ENCODE data around the gene HTR4. TPM values are rescaled to one million over a fixed set of nuclear protein-coding genes. Genes with fewer than 3 reads are reported as not detected.

HTR4 gene
- total and polyA plus RNA-seq, 2 of the 4 experiments (the other 2 are of a cell fraction), result not detected

DNA sequence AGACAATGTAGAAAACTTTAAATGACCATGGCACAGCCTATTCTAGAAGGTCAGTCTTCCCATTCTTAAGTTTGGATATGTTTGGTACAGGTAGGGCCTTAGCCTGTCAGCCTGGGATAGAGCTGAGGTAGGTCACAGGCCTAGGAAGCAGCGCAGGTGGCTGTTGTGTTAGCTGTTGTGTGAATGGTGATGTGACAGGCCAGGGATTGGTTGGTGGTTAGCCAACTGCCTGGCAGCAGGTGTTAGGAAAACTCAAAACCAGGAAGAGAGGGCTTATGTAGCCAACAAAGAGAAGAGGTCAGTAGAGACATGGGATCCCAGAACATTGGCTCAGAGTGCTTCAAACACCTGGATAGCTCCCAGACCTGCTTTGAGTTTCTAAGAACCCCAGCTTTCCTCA, 186.4 kb downstream of the HTR4 start:
- dilution Hi-C loops (cut with HindIII; ENCODE audit: low sequenced_read_pairs, unreplicated experiment), result no loop called here

More for the DNA sequence above, 186.4 kb downstream of the HTR4 start:
- H3K27ac ChIP-seq (ENCODE audit: insufficient read depth, low read length), result no peak overlapping the region
- intact Hi-C loops (cut with micrococcal nuclease), result no loop called here
- H3K9me1 ChIP-seq (ENCODE audit: insufficient read depth, low read length), result no peaks in the 10 kb centered on the region
- DNase-seq (no peak), ATAC-seq (ENCODE audit: low read depth) (no peak)
- H3K4me3 ChIP-seq (ENCODE audit: insufficient read depth, low read depth, low read length), result no peak overlapping the region
- no peak overlapping the region for H3K4ac ChIP-seq (ENCODE audit: low read depth, low read length)
- H4K8ac ChIP-seq (ENCODE audit: low read depth in 2 of 2, low read length in 2 of 2), result no peak overlapping the region
- no TSS peak for BruUV-seq (replicated peaks)
- no peak overlapping the region for H3K56ac ChIP-seq (ENCODE audit: extremely low read depth, insufficient read depth, low read length)
- no peak overlapping the region for H2BK15ac ChIP-seq (ENCODE audit: low read depth, low read length)
- H3K9ac ChIP-seq (ENCODE audit: low read depth, low read length), result no peak overlapping the region
- CTCF ChIA-PET, result no interaction called here
- H4K20me1 ChIP-seq (ENCODE audit: insufficient read depth, low read length), result no peaks in the 10 kb centered on the region
- H3K4me1 ChIP-seq (ENCODE audit: control insufficient read depth, insufficient read depth, low read length), result peaks cover 4% of the 10 kb centered on the region; the same call in 1 of the 2 replicates
- H2BK120ac ChIP-seq (ENCODE audit: low read depth, low read length), result no peak overlapping the region
- no peaks in the 10 kb centered on the region for H3K36me3 ChIP-seq (ENCODE audit: control insufficient read depth, insufficient read depth, low read length)
- H2AFZ ChIP-seq (replicated peaks; ENCODE audit: low read length, poor library complexity), result no peak overlapping the region
- no peak overlapping the region for H3K14ac ChIP-seq (replicated peaks; ENCODE audit: low read depth, low read length)
- no peak for TF ChIP-seq SMC3 (IDR thresholded peaks at IDR 0.05; ENCODE audit: low read depth, low read length)
- no peak for TF ChIP-seq NFE2L2 (IDR thresholded peaks at IDR 0.05; ENCODE audit: low read depth, low read length)
- no peak for TF ChIP-seq MXI1 (IDR thresholded peaks at IDR 0.05; ENCODE audit: borderline replicate concordance, low read depth, low read length)
- no peak for TF ChIP-seq MAFK (IDR thresholded peaks at IDR 0.05; ENCODE audit: low read depth, low read length)
- TF ChIP-seq, protein P1, sequence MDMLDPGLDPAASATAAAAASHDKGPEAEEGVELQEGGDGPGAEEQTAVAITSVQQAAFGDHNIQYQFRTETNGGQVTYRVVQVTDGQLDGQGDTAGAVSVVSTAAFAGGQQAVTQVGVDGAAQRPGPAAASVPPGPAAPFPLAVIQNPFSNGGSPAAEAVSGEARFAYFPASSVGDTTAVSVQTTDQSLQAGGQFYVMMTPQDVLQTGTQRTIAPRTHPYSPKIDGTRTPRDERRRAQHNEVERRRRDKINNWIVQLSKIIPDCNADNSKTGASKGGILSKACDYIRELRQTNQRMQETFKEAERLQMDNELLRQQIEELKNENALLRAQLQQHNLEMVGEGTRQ (IDR thresholded peaks at IDR 0.05; ENCODE audit: low read depth, low read length), result no peak
- no peak overlapping the region for H4K91ac ChIP-seq (ENCODE audit: insufficient read depth, low read depth, low read length)
- H3K27me3 ChIP-seq (ENCODE audit: control insufficient read depth, insufficient read depth, low read length), result no peaks in the 10 kb centered on the region; the same call in 1 of the 2 replicates
- H3K9me3 ChIP-seq (ENCODE audit: control insufficient read depth, insufficient read depth, low read length), result no peaks in the 10 kb centered on the region
- no peak overlapping the region for H2BK20ac ChIP-seq (ENCODE audit: low read depth, low read length)
- no peak overlapping the region for H3K18ac ChIP-seq (ENCODE audit: low read depth, low read length)
- no peak overlapping the region for H2AK5ac ChIP-seq (ENCODE audit: low read depth, low read length)
- no peaks in the 10 kb centered on the region for H3K79me1 ChIP-seq (ENCODE audit: low read depth in 1 of 2, low read length in 2 of 2)
- H2AK9ac ChIP-seq (replicated peaks; ENCODE audit: low read depth, low read length, poor library complexity), result no peak overlapping the region
- no CpG with 5 or more reads among the region's 1 CpG for WGBS, 2 experiments (ENCODE audit: extremely low coverage in 2 of 2, insufficient read length in 1 of 2)
- no peak overlapping the region for H3K23ac ChIP-seq (ENCODE audit: low read depth, low read length)
- H4K5ac ChIP-seq (ENCODE audit: low read depth, low read length), result no peak overlapping the region
- no peak overlapping the region for H2BK5ac ChIP-seq (ENCODE audit: low read depth, low read length, poor library complexity, severe bottlenecking)
- POLR2A ChIA-PET (ENCODE audit: unreplicated experiment), result no interaction called here
- in situ Hi-C loops (cut with MboI; ENCODE audit: low sequenced_read_pairs), result no loop called here
- H3K4me2 ChIP-seq (ENCODE audit: low read depth, low read length), result no peak overlapping the region

All from IMR-90 (cell line).